CD14-positive monocyte (primary cell): ENCODE data around the gene ACTL10. TPM values are rescaled to one million over a fixed set of nuclear protein-coding genes. Genes with fewer than 3 reads are reported as not detected.

ENCODE experiments used
- DNase-seq, 3 donors: peaks; one replicate each; pipeline ENCODE4 v3.0.0-alpha.2; 2011 to 2022
- H2AFZ ChIP-seq: 2 replicates; pipeline ENCODE4 v1.6.0; 2012; ENCODE audit warnings: mild to moderate bottlenecking, low read depth, low read length, inconsistent platforms; ENCODE audit not compliant: insufficient read depth, poor library complexity, severe bottlenecking
- H3K27ac ChIP-seq, 2 donors: 1 replicate in 1 of 2; 2 replicates in 1 of 2; pipeline ENCODE4 v1.5.1; 2012 to 2013; ENCODE audit warnings: low read length in 2 of 2, control low read depth in 1 of 2, inconsistent platforms in 1 of 2, low read depth in 1 of 2, mild to moderate bottlenecking in 1 of 2
- H3K27me3 ChIP-seq, 2 donors: one replicate each; pipeline versions ENCODE4 v1.6.0 to v1.6.1; 2011 to 2013; ENCODE audit warnings: low read length in 2 of 2; ENCODE audit not compliant: control insufficient read depth in 2 of 2, insufficient read depth in 2 of 2
- H3K36me3 ChIP-seq, 2 donors: replicated peaks in 1 of 2; 1 replicate in 1 of 2; 2 replicates in 1 of 2; pipeline versions ENCODE4 v1.5.1 to v1.6.1; 2012 to 2013; ENCODE audit warnings: low read length in 2 of 2, control low read depth in 1 of 2, inconsistent platforms in 1 of 2, mild to moderate bottlenecking in 1 of 2; ENCODE audit not compliant: insufficient read depth in 2 of 2, control insufficient read depth in 1 of 2
- H3K4me1 ChIP-seq, 2 donors: 1 replicate in 1 of 2; 2 replicates in 1 of 2; pipeline versions ENCODE4 v1.5.1 to v1.6.1; 2012 to 2013; ENCODE audit warnings: low read length in 2 of 2, control low read depth in 1 of 2, inconsistent platforms in 1 of 2, mild to moderate bottlenecking in 1 of 2, moderate library complexity in 1 of 2; ENCODE audit not compliant: insufficient read depth in 2 of 2, control insufficient read depth in 1 of 2
- H3K4me2 ChIP-seq: replicated peaks from 2 replicates; pipeline ENCODE3; 2012; ENCODE audit warnings: low read length, moderate library complexity, mild to moderate bottlenecking; ENCODE audit not compliant: poor library complexity, severe bottlenecking; ENCODE audit errors: extremely low read depth
- H3K4me3 ChIP-seq, 3 experiments: fragments of 200-600 bp in 1 of 3; sonication (generic) in 1 of 3; replicated peaks in 1 of 3; 1 replicate in 2 of 3; 2 replicates in 1 of 3; pipeline ENCODE4 v1.5.1; 2011 to 2013; ENCODE audit warnings: low read length in 3 of 3, mild to moderate bottlenecking in 3 of 3, control low read depth in 2 of 3, low read depth in 2 of 3, inconsistent platforms in 1 of 3, moderate library complexity in 1 of 3
- H3K79me2 ChIP-seq: 2 replicates; pipeline ENCODE4 v1.6.0; 2012; ENCODE audit warnings: mild to moderate bottlenecking, control low read depth, inconsistent platforms, low read length, moderate library complexity; ENCODE audit not compliant: insufficient read depth
- H3K9ac ChIP-seq: 2 replicates; pipeline ENCODE4 v1.6.0; 2017; ENCODE audit warnings: low read length, mild to moderate bottlenecking; ENCODE audit not compliant: insufficient read depth, poor library complexity, severe bottlenecking
- H3K9me3 ChIP-seq, 2 donors: replicated peaks in 1 of 2; 1 replicate in 1 of 2; 2 replicates in 1 of 2; pipeline versions ENCODE4 v1.5.1 to v1.6.1; 2012 to 2013; ENCODE audit warnings: low read length in 2 of 2, control low read depth in 1 of 2; ENCODE audit not compliant: control insufficient read depth in 1 of 2, insufficient read depth in 1 of 2
- H4K20me1 ChIP-seq: 2 replicates; pipeline ENCODE4 v1.6.0; 2012; ENCODE audit warnings: mild to moderate bottlenecking, low read length, control low read depth, moderate library complexity; ENCODE audit not compliant: insufficient read depth
- H3K27ac Mint-ChIP-seq, 7 donors: one replicate each; pipeline ENCODE4 v1.8.0; 2020; ENCODE audit warnings: mild to moderate bottlenecking in 7 of 7, mixed read lengths in 7 of 7, moderate library complexity in 6 of 7, inconsistent platforms in 2 of 7
- H3K27me3 Mint-ChIP-seq, 3 donors: one replicate each; pipeline ENCODE4 v1.8.0; 2021 to 2022; ENCODE audit warnings: low read depth in 3 of 3, mild to moderate bottlenecking in 3 of 3, mixed read lengths in 3 of 3, moderate library complexity in 3 of 3, inconsistent platforms in 1 of 3
- H3K36me3 Mint-ChIP-seq, 2 donors: one replicate each; pipeline ENCODE4 v1.8.0; 2020; ENCODE audit warnings: mixed read lengths in 2 of 2, inconsistent platforms in 1 of 2, mild to moderate bottlenecking in 1 of 2
- H3K4me1 Mint-ChIP-seq: one replicate; pipeline ENCODE4 v1.8.0; 2020; ENCODE audit warnings: mild to moderate bottlenecking, mixed read lengths
- H3K4me3 Mint-ChIP-seq, 2 donors: one replicate each; pipeline ENCODE4 v1.8.0; 2020; ENCODE audit warnings: mild to moderate bottlenecking in 2 of 2, mixed read lengths in 2 of 2, moderate library complexity in 1 of 2
- H3K9me3 Mint-ChIP-seq, 7 donors: one replicate each; pipeline ENCODE4 v1.8.0; 2020 to 2022; ENCODE audit warnings: mixed read lengths in 7 of 7, mild to moderate bottlenecking in 6 of 7, moderate library complexity in 6 of 7, inconsistent platforms in 2 of 7
- CTCF ChIP-seq: fragments of 200-600 bp; IDR thresholded peaks from one replicate; pipeline ENCODE4 v1.8.0; 2022; ENCODE audit warnings: antibody characterized with exemption, mild to moderate bottlenecking
- WGBS: methylation state at CpG from one replicate; pipeline ENCODE4 v1.1.5; 2013; ENCODE audit warnings: missing lambda C conversion rate; ENCODE audit not compliant: insufficient coverage; 5-methylcytosine and 5-hydroxymethylcytosine counted together
- intact Hi-C, 2 donors: fragments of 100-400 bp; cut with micrococcal nuclease; formaldehyde crosslinking; loops; one replicate each; pipeline versions ENCODE4 v1.15.0 to v1.15.1; 2023
- polyA plus RNA-seq, 3 donors: library from polyadenylated mRNA; depleted of rRNA in 1 of 3; unstranded in 2 of 3; stranded (reverse) in 1 of 3; fragments of 300-500 nt in 2 of 3; fragments of >200 nt in 1 of 3; fragmentation: Illumina TruSeq in 2 of 3; gene quantifications; 1 replicate in 2 of 3; 2 replicates in 1 of 3; pipeline ENCODE4 v1.2.3, GENCODE V29; 2012 to 2021

The ACTL10 gene
- polyA plus RNA-seq, 3 donors, result 0.31 to 1.2 (median 1.1) TPM

- peak overlapping the region in 1 of 3 experiments; percentile 72 for H3K4me3 ChIP-seq
- no peaks in the 10 kb centered on the region for H3K9me3 ChIP-seq
- H3K4me1 Mint-ChIP-seq, result peaks cover 51% of the 10 kb centered on the region
- peak overlapping the region; percentile 68 to 79 for H3K4me3 Mint-ChIP-seq
- H3K4me1 ChIP-seq, result peaks cover 30 to 46% of the 10 kb centered on the region in 2 donors
- H3K9ac ChIP-seq, result no peak overlapping the region
- H2AFZ ChIP-seq, result peak overlapping the region; percentile 72
- peak overlapping the region in 6 of 7 donors; percentile 38 to 80 (median 50) for H3K27ac Mint-ChIP-seq
- TF ChIP-seq CTCF, result no peak
- peak in 2 of 3 donors; percentile 7 to 31 for DNase-seq
- H3K79me2 ChIP-seq, result peaks cover 47% of the 10 kb centered on the region
- H3K9me3 Mint-ChIP-seq, result no peaks in the 10 kb centered on the region
- peak overlapping the region in 1 of 2 donors; percentile 43 for H3K27ac ChIP-seq
- under 1% methylated on average over 52 of the region's 53 CpGs for WGBS
- H3K36me3 Mint-ChIP-seq, result peaks cover 0 to 2% of the 10 kb centered on the region in 2 donors
- H3K27me3 ChIP-seq, result no peaks in the 10 kb centered on the region
- peak overlapping the region; percentile 75 for H3K4me2 ChIP-seq
- H3K36me3 ChIP-seq, result no peaks in the 10 kb centered on the region
- intact Hi-C loops, result loop anchor here (1.0 to 10.0 kb wide), 3 partner anchors 18 to 49 kb away; partner anchors contain the start of genes PXMP4 (in 1 of the 2) and ZNF341 (in 1 of the 2)
- H3K27me3 Mint-ChIP-seq, result peaks cover 0 to 2% (median 0%) of the 10 kb centered on the region in 3 donors
- H4K20me1 ChIP-seq, result no peaks in the 10 kb centered on the region
These were observed 18.8 kb downstream of the ACTL10 start for GRCh38 chr20:33685328-33686099.

GRCh38 chr20:33686100-33686983 lies 19.6 kb downstream of the ACTL10 start, which contains the start of gene E2F1:
Gene E2F1 (minus strand): TSS chr20:33686385. CDS start chr20:33686264, 121 bp downstream.
- Mint-ChIP-seq H3K4me3 (peak within 1 kb of the TSS; percentile 79 to 94), H3K9me3 (no peaks in the 10 kb centered on the region), H3K27ac (peak within 1 kb of the TSS; percentile 73 to 92 (median 86)), H3K4me1 (peaks cover 51% of the 10 kb centered on the region), H3K27me3 (peaks cover 0 to 2% (median 0%) of the 10 kb centered on the region in 3 donors), H3K36me3 (peaks cover 0 to 2% of the 10 kb centered on the region in 2 donors)
- 2% methylated on average over 101 of the region's 101 CpGs for WGBS
- peak; percentile 26 for TF ChIP-seq CTCF
- H3K9ac ChIP-seq, result no peak within 1 kb of the TSS
- H3K27me3 ChIP-seq, result no peaks in the 10 kb centered on the region
- peak within 1 kb of the TSS in 1 of 2 donors; percentile 52 for H3K27ac ChIP-seq
- no peaks in the 10 kb centered on the region for H3K9me3 ChIP-seq
- intact Hi-C loops, result loop anchor here (1.0 to 10.0 kb wide), 3 partner anchors 19 to 48 kb away; partner anchors contain the start of genes PXMP4 (in 1 of the 2) and ZNF341 (in 1 of the 2)
- DNase-seq, result peak; percentile 86 to 93 (median 89)
- peak within 1 kb of the TSS; percentile 77 for H2AFZ ChIP-seq
- H3K4me3 ChIP-seq, result peak within 1 kb of the TSS; percentile 10 to 72 (median 32)
- no peaks in the 10 kb centered on the region for H4K20me1 ChIP-seq
- peaks cover 39% of the 10 kb centered on the region for H3K79me2 ChIP-seq
- no peaks in the 10 kb centered on the region for H3K36me3 ChIP-seq
- H3K4me2 ChIP-seq, result peak within 1 kb of the TSS; percentile 75
- H3K4me1 ChIP-seq, result peaks cover 30 to 50% of the 10 kb centered on the region in 2 donors
